HepG2 (cell line): ENCODE data around the gene HPD. TPM values are rescaled to one million over a fixed set of nuclear protein-coding genes. Genes with fewer than 3 reads are reported as not detected.

Source experiments
- ERF ChIP-seq: IDR thresholded peaks from 2 replicates; pipeline ENCODE4 v1.6.1; 2018; ENCODE audit warnings: missing biosample characterization, missing genetic modification reagents
- FOXO4 ChIP-seq: sonication (generic); formaldehyde crosslinking; conservative IDR thresholded peaks from 2 replicates; pipeline ENCODE4 v1.8.1; 2023; ENCODE audit warnings: missing genetic modification reagents
- FUBP1 ChIP-seq: sonication (generic); formaldehyde crosslinking; IDR thresholded peaks from 2 replicates; pipeline ENCODE4 v1.5.1; 2020; ENCODE audit warnings: missing genetic modification reagents, mild to moderate bottlenecking, borderline replicate concordance
- HDAC1 ChIP-seq: sonication (generic); formaldehyde crosslinking; IDR thresholded peaks from 2 replicates; pipeline ENCODE4 v1.5.1; 2020; ENCODE audit warnings: mild to moderate bottlenecking, missing genetic modification reagents
- HOXD1 ChIP-seq: sonication (generic); formaldehyde crosslinking; IDR thresholded peaks from 2 replicates; pipeline ENCODE4 v1.5.0; 2020; ENCODE audit warnings: missing genetic modification reagents
- MBNL3 ChIP-seq: fragments of 250-450 bp; sonication (Bioruptor Pico); conservative IDR thresholded peaks from 2 replicates; pipeline ENCODE4 v1.8.0; 2022; ENCODE audit warnings: mild to moderate bottlenecking, inconsistent platforms
- PATZ1 ChIP-seq: sonication (generic); formaldehyde crosslinking; IDR thresholded peaks from 2 replicates; pipeline ENCODE4 v1.4.0; 2020; ENCODE audit warnings: missing genetic modification reagents
- RCOR2 ChIP-seq: IDR thresholded peaks from 2 replicates; pipeline ENCODE4 v1.6.1; 2016; ENCODE audit warnings: missing biosample characterization, missing genetic modification reagents
- TRIM22 ChIP-seq: fragments of 450-650 bp; IDR thresholded peaks from 2 replicates; pipeline ENCODE4 v1.6.1; 2017
- ZFP36L2 ChIP-seq: sonication (generic); formaldehyde crosslinking; IDR thresholded peaks from 2 replicates; pipeline ENCODE4 v1.4.0; 2020; ENCODE audit warnings: missing genetic modification reagents
- ZMAT3 ChIP-seq: sonication (generic); formaldehyde crosslinking; conservative IDR thresholded peaks from 2 replicates; pipeline ENCODE4 v1.7.0; 2021; ENCODE audit warnings: missing genetic modification reagents
- ZNF703 ChIP-seq: sonication (generic); formaldehyde crosslinking; IDR thresholded peaks from 2 replicates; pipeline ENCODE4 v1.5.1; 2020; ENCODE audit warnings: missing genetic modification reagents, mild to moderate bottlenecking, moderate library complexity, borderline replicate concordance
- ZNF800 ChIP-seq: sonication (generic); formaldehyde crosslinking; IDR thresholded peaks from 2 replicates; pipeline ENCODE4 v1.4.0; 2020; ENCODE audit warnings: missing genetic modification reagents
- polyA plus RNA-seq, 8 experiments: library from polyadenylated mRNA; depleted of rRNA in 3 of 8; stranded (reverse) in 7 of 8; unstranded in 1 of 8; fragments of >200 nt; fragmentation: Illumina TruSeq in 4 of 8; extraction: Trizol in 4 of 8; gene quantifications; 2 replicates each; pipeline versions ENCODE4 v1.2.1 to v1.2.3, GENCODE V29; 2011 to 2016; ENCODE audit warnings: low read depth in 4 of 8, missing spikeins in 1 of 8, mixed read lengths in 1 of 8; ENCODE audit not compliant: insufficient read depth in 1 of 8
- total RNA-seq, 5 experiments: library from RNA; depleted of rRNA; stranded (reverse); fragments of >200 nt; fragmentation: Illumina TruSeq; extraction: Trizol; gene quantifications; 2 replicates each; pipeline ENCODE4 v1.2.3, GENCODE V29; 2016; ENCODE audit warnings: low read depth in 1 of 5
- TF ChIP-seq, protein P1 (sequence below): sonication (generic); formaldehyde crosslinking; conservative IDR thresholded peaks from 2 replicates; pipeline ENCODE4 v1.4.0; 2020; ENCODE audit warnings: missing genetic modification reagents
- TF ChIP-seq, protein P2 (sequence below): sonication (generic); formaldehyde crosslinking; IDR thresholded peaks from 2 replicates; pipeline ENCODE4 v1.4.0; 2020; ENCODE audit warnings: missing genetic modification reagents

HPD gene
- total and polyA plus RNA-seq, 2 of the 13 experiments (the other 11 are each of a cell fraction or from before 2014, with no cell fraction given), result 120 to 195 TPM

DNA sequence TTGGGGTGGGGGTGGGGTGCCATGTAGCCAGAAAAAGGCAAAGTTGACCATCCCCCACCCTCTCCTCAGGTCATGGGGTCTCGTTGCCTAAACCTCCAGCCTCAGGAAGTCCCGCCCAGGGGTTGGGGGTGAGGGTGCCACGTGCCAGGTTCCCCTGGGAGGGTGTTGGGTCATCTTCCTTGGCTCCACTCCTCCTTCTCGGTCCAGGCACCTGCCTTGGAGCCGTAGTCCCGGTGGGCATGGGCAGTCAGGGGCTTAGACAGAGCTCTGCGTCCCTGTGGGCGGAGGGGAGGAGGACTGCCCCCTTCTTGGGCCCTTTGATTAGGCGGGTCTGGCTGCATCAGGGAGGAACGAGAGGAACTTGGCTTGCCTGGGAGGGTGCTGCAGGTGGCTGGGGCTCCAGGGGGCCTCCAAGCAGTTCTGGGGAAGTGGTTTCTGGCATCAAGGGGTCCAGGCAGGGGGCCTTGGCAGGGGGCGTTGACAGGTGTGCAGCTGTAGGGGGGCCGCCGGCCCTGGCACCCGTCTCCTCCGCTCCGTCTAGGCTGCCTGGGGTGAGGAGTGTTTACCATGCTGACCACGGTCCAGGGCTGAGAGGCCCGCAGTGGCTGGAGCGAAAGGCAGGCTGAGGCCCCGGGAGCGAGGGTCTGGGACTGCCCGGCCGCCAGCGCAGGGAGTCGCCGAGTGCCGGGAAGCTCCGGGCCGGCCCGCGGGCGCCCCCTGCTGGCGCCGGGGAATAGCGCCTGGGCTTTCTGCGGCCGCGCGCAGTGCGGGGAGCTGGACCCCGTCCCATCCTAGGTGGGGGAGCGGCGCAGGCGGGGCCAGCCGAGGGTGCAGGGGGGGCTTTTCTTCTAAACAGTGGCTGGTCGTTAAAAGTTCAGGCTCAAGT is 47.0 kb downstream of the HPD start (continued):
- no peak for TF ChIP-seq MBNL3 (CRISPR knock-in tag)
- no peak for TF ChIP-seq FOXO4 (CRISPR knock-in tag)
- 0 out of 2 replicates have a peak, but pooled peaks have one; percentile 55 for TF ChIP-seq HOXD1 (CRISPR knock-in tag)
- no peak for TF ChIP-seq ZFP36L2 (CRISPR knock-in tag)
- peak; percentile 49 for TF ChIP-seq PATZ1 (CRISPR knock-in tag)
- TF ChIP-seq ZMAT3, result no peak
- 0 out of 2 replicates have a peak, but pooled peaks have one; percentile 42 for TF ChIP-seq ZNF703 (CRISPR knock-in tag)
- TF ChIP-seq HDAC1 (CRISPR knock-in tag), result peak; percentile 70; the same call in 1 of the 2 replicates
- TF ChIP-seq, protein P1, sequence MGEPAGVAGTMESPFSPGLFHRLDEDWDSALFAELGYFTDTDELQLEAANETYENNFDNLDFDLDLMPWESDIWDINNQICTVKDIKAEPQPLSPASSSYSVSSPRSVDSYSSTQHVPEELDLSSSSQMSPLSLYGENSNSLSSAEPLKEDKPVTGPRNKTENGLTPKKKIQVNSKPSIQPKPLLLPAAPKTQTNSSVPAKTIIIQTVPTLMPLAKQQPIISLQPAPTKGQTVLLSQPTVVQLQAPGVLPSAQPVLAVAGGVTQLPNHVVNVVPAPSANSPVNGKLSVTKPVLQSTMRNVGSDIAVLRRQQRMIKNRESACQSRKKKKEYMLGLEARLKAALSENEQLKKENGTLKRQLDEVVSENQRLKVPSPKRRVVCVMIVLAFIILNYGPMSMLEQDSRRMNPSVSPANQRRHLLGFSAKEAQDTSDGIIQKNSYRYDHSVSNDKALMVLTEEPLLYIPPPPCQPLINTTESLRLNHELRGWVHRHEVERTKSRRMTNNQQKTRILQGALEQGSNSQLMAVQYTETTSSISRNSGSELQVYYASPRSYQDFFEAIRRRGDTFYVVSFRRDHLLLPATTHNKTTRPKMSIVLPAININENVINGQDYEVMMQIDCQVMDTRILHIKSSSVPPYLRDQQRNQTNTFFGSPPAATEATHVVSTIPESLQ (CRISPR knock-in tag), result no peak
- no peak for TF ChIP-seq RCOR2 (CRISPR knock-in tag)
- no peak for TF ChIP-seq TRIM22
- no peak for TF ChIP-seq ZNF800 (CRISPR knock-in tag)
- peak; percentile 51; the same call in 1 of the 2 replicates for TF ChIP-seq ERF (CRISPR knock-in tag)
- TF ChIP-seq, protein P2, sequence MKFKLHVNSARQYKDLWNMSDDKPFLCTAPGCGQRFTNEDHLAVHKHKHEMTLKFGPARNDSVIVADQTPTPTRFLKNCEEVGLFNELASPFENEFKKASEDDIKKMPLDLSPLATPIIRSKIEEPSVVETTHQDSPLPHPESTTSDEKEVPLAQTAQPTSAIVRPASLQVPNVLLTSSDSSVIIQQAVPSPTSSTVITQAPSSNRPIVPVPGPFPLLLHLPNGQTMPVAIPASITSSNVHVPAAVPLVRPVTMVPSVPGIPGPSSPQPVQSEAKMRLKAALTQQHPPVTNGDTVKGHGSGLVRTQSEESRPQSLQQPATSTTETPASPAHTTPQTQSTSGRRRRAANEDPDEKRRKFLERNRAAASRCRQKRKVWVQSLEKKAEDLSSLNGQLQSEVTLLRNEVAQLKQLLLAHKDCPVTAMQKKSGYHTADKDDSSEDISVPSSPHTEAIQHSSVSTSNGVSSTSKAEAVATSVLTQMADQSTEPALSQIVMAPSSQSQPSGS, result 0 out of 2 replicates have a peak, but pooled peaks have one; percentile 4
- TF ChIP-seq FUBP1 (CRISPR knock-in tag), result no peak
